ENCODE measurements around the gene TAF4.
"Not testable (repeated sequence)": the region's sequence is repeated elsewhere in the genome, so short reads cannot be mapped to it uniquely, and the experiment has no call there.

TAF4 gene

DNA sequence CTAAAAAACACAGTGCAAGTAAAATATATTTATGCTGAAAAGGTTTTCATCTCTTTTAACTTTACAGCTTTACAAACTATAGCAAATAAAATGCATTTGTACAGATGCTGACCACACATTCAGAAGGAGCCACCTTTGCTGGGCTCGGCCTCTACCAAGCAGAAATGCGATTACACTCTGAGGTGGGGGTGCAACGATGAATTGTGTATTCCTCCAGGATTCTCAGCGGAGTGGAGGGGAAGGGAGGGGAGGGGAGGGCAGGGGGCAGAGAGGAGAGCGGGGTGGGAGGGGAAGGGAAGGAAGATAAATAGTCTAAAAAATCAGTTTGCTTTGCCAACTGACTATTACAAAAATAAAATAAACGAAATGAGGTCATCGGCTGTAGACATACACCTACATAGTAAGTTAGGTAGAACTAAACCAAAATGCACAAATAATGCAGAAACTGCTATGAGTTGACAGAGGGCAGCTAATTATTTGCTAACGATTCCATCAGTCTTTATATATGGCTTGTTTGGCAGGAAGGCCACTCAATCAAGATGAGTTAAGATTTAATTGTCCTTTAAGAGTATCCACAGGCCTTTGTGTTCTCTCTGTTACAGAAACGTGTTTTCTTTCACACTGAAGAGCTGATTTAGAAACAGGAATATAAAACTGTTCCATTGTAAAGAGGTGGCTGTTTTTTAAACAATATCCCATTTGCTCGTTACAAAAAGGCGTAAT, 90.1 kb downstream of the TAF4 start:
- Mint-ChIP-seq H3K36me3 (ENCODE audit: insufficient read depth) (peaks cover 16% of the 10 kb centered on the region), H3K27ac (no peak overlapping the region), H3K27me3 (no peaks in the 10 kb centered on the region), H3K9me3 (no peaks in the 10 kb centered on the region), H3K4me3 (no peak overlapping the region), H3K4me1 (ENCODE audit: low read depth in 2 of 2) (peaks cover 4 to 5% of the 10 kb centered on the region in 2 donors)
- ATAC-seq (replicated peaks) (no peak), DNase-seq (no peak)

DNA sequence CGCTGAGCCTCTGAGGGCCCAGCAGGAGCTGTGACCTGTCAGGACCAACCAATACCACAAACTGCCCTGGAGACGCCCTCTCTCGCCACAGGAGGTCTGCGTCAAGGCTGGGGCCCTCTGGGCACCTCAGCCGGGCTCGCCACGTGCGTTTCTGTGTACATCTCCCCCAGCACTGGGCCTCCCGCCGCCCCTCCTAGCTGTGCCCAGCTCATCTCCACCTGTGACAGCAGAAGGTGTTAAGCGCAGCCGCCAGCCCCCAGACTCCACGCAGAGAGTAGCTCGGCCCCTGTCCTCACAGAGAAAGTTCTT, 91.4 kb downstream of the TAF4 start:
- H3K27me3 Mint-ChIP-seq: no peaks in the 10 kb centered on the region
- ATAC-seq (replicated peaks): no peak
- H3K27ac Mint-ChIP-seq: no peak overlapping the region
- H3K4me1 Mint-ChIP-seq (ENCODE audit: low read depth in 2 of 2): peaks cover 3 to 5% of the 10 kb centered on the region in 2 donors
- DNase-seq: no peak
- H3K4me3 Mint-ChIP-seq: no peak overlapping the region
- H3K9me3 Mint-ChIP-seq: no peaks in the 10 kb centered on the region
- peaks cover 16% of the 10 kb centered on the region for H3K36me3 Mint-ChIP-seq (ENCODE audit: insufficient read depth)

DNA sequence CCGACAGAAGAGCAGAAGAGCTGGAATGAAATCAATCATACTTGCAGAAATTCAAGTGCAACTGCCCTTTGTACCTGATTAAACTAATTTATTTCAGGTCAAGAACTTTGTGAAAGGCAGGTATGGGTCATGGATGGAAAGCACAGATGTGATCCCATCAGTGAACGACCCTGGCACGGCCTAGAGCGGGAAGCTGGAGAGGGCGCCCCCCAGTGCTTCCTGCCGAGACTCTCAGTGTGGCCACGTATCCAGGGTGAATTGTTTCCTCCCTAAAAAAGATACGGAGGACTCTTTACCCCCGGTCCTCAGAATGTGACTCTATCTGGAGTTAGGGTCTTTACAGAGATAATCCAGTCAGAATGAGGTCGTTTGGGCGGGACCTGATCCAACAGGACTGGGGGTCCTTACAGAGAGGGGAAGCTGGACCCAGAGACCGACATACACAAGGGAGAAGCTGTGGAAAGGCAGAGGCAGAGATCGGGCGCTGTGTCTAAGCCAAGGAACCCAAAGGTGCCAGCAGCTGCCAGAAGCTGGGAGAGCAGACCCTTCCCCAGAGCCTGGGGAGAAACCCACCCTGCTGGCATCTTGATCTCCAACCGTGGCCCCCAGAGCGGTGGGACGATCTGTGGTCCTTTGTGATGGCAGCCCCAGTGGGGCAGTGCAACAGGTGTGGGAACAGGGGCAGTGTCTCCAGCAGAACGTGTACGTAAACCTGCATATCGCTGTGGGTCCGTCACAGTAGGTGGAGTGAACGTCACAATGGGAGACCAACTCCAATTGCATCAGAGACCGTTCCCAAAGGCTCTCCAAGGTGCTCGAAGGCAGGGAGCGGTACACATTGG, 91.9 kb downstream of the TAF4 start:
- DNase-seq (no peak), ATAC-seq (replicated peaks) (no peak)
- Mint-ChIP-seq H3K4me3 (no peak overlapping the region), H3K9me3 (no peaks in the 10 kb centered on the region), H3K36me3 (ENCODE audit: insufficient read depth) (peaks cover 16% of the 10 kb centered on the region), H3K4me1 (ENCODE audit: low read depth in 2 of 2) (peaks cover 3 to 5% of the 10 kb centered on the region in 2 donors), H3K27ac (no peak overlapping the region), H3K27me3 (peaks cover 0 to 3% of the 10 kb centered on the region in 2 donors)

DNA sequence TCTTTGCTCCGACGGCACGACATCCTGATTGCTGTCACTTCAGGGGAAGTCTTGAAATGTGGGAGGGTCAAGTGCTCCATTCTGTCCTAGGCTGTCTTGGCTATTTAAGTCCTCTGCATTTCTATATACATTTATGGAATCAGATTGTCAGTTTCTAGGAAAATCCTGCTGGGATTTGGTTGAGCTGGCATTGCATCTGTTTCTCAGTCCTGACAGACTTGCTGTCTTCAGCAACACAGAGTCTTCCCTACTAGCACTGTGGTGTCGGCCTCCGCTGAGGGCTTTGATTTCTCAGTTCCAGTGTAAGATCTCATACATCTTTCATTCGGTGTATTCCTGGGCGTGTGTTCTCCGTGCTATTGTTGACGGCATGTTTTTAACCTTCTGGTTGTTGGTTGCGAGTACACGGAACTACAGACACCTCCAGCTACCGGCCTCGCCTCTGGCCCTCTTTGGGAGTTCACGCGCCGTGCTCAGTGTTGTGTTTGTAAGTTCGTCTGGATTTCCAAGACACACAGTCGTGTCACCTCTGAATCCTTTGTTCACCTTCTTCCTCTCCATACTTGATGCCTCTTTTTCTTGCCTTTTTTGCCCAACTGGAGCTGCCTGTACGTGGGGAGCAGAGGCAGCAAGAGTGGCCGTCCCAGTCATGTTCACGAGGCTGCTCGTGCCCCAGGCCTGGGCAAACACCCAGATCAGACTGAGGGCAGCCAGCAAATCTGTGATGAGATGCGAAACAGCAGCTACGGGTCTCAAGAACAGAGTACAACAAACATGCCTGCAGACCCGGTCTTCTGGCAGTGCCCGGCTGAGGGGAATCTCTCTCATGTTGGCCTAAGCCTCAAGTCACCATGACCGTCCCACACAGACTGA, 92.8 kb downstream of the TAF4 start:
- H3K36me3 Mint-ChIP-seq (ENCODE audit: insufficient read depth): peaks cover 16% of the 10 kb centered on the region

DNA sequence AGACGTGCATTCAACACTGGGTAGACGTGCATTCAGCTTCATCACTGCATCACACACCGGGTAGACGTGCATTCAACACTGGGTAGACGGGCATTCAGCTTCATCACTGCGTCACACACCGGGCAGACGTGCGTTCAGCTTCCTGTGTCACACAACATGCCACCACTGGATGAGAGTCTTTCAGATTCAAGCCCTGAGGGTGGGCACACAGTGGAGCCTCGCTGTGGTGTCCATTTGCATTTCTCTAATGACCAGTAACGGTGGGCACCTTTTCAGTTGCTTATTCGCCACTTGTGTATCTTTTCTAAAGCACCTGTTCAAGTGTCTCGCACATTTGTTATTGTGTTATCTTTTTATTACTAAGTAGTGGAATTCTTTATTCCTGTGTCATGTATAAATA, 94.1 kb downstream of the TAF4 start:
- H3K4me3 Mint-ChIP-seq; ATAC-seq (replicated peaks); H3K9me3 Mint-ChIP-seq; H3K4me1 Mint-ChIP-seq (ENCODE audit: low read depth in 2 of 2); H3K27ac Mint-ChIP-seq; DNase-seq: not testable (repeated sequence)
- peaks cover 10 to 21% of the 10 kb centered on the region in 2 donors for H3K27me3 Mint-ChIP-seq
- peaks cover 11% of the 10 kb centered on the region for H3K36me3 Mint-ChIP-seq (ENCODE audit: insufficient read depth)

More for the DNA sequence above, 92.8 kb downstream of the TAF4 start:
- Mint-ChIP-seq H3K4me3 (no peak overlapping the region), H3K9me3 (no peaks in the 10 kb centered on the region), H3K4me1 (ENCODE audit: low read depth in 2 of 2) (peaks cover 3 to 8% of the 10 kb centered on the region in 2 donors), H3K27me3 (peaks cover 6 to 11% of the 10 kb centered on the region in 2 donors), H3K27ac (no peak overlapping the region)
- no peak for ATAC-seq (replicated peaks)
- DNase-seq: no peak

DNA sequence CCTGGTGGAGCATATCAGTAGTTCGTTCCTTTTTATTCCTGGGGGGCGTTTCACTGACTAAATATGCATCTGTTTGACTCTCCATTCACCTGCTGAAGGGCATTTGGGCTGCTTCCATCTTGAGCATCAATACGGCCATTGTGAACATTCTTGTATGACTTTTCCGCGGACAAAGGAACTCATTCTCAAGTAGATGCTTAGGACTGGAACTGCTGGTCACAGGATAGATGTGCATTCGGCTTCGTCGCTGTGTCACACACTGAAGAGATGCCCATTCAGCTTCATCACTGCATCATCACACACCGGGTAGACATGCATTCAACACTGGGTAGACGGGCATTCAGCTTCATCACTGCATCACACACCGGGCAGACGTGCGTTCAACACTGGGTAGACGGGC, 95.3 kb downstream of the TAF4 start:
- Mint-ChIP-seq H3K4me3 (no peak overlapping the region), H3K36me3 (ENCODE audit: insufficient read depth) (peaks cover 11% of the 10 kb centered on the region), H3K9me3 (no peaks in the 10 kb centered on the region), H3K27ac (no peak overlapping the region), H3K4me1 (ENCODE audit: low read depth in 2 of 2) (peaks cover 6 to 11% of the 10 kb centered on the region in 2 donors), H3K27me3 (peaks cover 10 to 28% of the 10 kb centered on the region in 2 donors)
- ATAC-seq (replicated peaks) (no peak), DNase-seq (no peak)

DNA sequence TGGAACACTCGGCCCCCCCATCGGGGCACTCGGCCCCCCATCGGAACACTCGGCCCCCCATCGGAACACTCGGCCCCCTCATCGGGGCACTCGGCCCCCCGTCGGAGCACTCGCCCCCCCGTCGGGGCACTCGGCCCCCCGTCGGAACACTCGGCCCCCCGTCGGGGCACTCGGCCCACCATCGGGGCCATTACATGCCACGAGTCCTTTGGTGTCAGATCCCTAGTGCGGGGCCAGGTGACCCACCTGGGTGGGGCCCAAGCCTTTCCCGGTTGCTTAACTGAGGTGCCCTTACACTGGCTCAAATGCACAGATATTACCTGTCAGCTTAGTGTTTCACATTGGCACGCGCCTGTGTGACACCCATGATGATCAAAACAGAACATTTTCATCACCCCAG, 95.9 kb downstream of the TAF4 start:
- no peak overlapping the region for H3K27ac Mint-ChIP-seq
- H3K9me3 Mint-ChIP-seq: no peaks in the 10 kb centered on the region
- ATAC-seq (replicated peaks): no peak
- H3K36me3 Mint-ChIP-seq (ENCODE audit: insufficient read depth): peaks cover 10% of the 10 kb centered on the region
- H3K27me3 Mint-ChIP-seq: peaks cover 14 to 34% of the 10 kb centered on the region in 2 donors
- DNase-seq: no peak
- H3K4me1 Mint-ChIP-seq (ENCODE audit: low read depth in 2 of 2): peaks cover 6 to 11% of the 10 kb centered on the region in 2 donors
- H3K4me3 Mint-ChIP-seq: no peak overlapping the region

DNA sequence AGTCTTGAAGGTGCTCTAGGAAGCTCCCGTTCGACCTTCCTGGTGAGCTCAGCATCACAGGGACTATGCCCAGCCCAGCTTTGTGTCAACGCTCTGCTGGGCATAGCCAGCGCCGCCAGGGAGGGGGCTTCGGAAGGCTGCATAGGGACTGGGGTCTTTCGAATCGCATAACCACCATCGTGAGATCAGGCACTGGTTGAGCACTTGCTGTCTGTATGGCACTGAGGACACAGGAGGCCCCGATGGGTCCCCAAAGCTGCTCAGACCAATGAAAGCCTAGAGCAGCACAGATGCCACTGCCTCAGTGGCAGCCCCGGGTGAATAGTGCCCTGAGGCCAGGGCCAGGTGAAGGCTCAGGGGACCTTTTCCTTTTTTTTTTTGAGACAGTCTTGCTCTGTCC, 96.7 kb downstream of the TAF4 start:
- ATAC-seq (replicated peaks): no peak
- Mint-ChIP-seq H3K4me1 (ENCODE audit: low read depth in 2 of 2) (peaks cover 6 to 11% of the 10 kb centered on the region in 2 donors), H3K36me3 (ENCODE audit: insufficient read depth) (peaks cover 7% of the 10 kb centered on the region), H3K27ac (no peak overlapping the region), H3K9me3 (no peaks in the 10 kb centered on the region), H3K27me3 (peaks cover 15 to 42% of the 10 kb centered on the region in 2 donors), H3K4me3 (no peak overlapping the region)
- DNase-seq: no peak

DNA sequence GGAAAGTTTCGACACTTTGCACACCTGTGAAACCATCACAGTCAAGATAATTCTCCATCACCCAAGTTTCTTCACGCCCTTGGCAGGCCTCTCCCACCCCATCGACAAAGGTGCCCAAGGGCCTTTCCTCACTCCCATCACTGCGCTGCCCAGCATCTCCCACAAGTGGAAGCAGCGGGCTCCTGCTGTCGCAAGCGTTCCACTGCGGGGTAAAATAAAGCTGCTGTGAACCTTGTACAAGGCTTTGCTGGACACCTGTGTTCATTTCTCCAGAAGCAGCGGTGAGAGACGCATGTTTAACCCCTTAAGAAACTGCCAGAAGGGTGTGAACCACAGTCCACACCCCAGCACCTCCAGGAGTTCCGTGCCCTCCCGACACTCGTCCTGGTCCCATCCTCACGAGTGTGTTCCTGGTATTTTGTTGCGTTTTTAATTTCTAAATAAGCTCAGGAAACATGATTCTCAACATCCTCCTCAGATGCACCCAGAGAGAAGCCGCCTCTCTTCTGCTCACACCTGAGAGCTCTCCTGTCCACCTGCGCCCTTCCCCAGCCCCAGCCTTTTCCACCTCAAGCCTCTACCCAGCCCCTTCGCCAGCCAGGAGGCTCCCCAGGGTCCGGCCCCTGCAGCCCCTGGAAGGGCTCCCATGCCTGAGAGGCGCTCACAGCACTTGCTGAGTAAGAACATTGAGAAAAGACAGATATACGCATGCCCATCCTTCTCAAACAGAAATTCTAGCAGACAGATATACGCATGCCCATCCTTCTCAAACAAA, 97.5 kb downstream of the TAF4 start:
- no peaks in the 10 kb centered on the region for H3K9me3 Mint-ChIP-seq
- H3K27ac Mint-ChIP-seq: no peak overlapping the region
- peaks cover 6 to 11% of the 10 kb centered on the region in 2 donors for H3K4me1 Mint-ChIP-seq (ENCODE audit: low read depth in 2 of 2)
- peaks cover 20 to 49% of the 10 kb centered on the region in 2 donors for H3K27me3 Mint-ChIP-seq
- ATAC-seq (replicated peaks) (no peak), DNase-seq (no peak)
- no peak overlapping the region for H3K4me3 Mint-ChIP-seq
- H3K36me3 Mint-ChIP-seq (ENCODE audit: insufficient read depth): peaks cover 1% of the 10 kb centered on the region

DNA sequence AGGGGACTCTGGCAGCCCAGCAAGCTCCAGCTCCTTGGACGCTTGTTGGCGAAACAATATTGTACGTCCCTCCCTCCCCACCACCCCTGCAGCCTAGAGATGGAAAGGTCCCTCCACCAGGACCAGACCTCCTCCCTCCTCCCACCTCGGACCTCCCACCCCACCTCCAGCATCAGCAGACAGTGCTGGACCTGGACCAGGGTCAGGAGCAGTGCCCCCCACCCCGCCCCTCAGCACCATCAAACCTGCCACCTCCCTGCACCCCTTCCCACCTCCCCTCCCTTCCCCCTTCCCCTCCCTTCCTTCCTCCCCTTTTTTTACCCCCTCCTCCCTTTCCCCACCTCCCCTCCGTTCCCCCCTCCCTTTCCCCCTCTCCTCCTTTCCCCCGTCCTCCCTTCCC, 98.4 kb downstream of the TAF4 start:
- DNase-seq: no peak
- Mint-ChIP-seq H3K4me1 (ENCODE audit: low read depth in 2 of 2) (peaks cover 6 to 7% of the 10 kb centered on the region in 2 donors), H3K36me3 (ENCODE audit: insufficient read depth) (no peaks in the 10 kb centered on the region), H3K9me3 (no peaks in the 10 kb centered on the region), H3K4me3 (no peak overlapping the region), H3K27me3 (peaks cover 20 to 56% of the 10 kb centered on the region in 2 donors), H3K27ac (no peak overlapping the region)
- ATAC-seq (replicated peaks): no peak

DNA sequence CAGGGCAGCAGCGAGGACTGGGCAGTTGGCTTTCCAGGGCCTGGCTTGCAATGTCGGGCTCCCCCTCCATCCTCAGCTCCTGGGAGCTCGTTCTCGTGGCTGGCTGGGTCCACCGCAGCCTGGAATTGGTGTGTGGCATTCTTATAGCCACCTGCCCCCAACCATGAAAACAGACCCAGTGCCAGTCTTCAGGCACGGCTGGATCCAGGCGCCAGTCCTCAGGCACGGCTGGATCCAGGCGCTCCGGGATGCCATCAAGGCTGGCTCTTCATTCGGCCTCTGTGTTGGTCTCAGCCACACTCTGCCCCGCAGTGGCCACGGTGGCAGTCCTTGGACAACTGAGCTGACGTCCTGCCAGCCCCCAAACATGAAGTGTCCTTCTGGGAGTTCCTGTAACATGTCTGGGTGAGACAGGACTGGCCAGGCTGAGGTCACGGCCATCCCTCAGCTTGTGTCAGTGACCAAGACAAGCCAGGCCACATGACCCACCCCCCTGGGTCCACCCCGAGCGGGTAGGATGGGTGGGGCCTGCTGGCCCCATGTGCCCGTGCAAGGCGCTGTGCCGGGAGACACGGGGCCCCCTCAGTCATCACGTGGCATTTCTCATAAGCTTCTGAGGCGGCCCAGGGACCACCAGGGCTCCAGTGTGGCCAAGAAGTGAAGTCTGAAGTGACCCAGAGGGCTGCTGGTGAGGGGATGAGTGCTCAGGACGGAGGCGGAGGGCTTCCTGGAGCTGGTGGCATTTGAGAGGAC, 99.0 kb downstream of the TAF4 start:
- Mint-ChIP-seq H3K27ac (peak overlapping the region in 1 of 2 donors; percentile 55), H3K9me3 (no peaks in the 10 kb centered on the region), H3K36me3 (ENCODE audit: insufficient read depth) (no peaks in the 10 kb centered on the region), H3K27me3 (peaks cover 20 to 63% of the 10 kb centered on the region in 2 donors), H3K4me1 (ENCODE audit: low read depth in 2 of 2) (peaks cover 6 to 7% of the 10 kb centered on the region in 2 donors), H3K4me3 (peak overlapping the region in 1 of 2 donors; percentile 21)
- ATAC-seq (replicated peaks) (no peak), DNase-seq (no peak)
